Panc1 (cell line): ENCODE data around the gene ERO1B. TPM values are rescaled to one million over a fixed set of nuclear protein-coding genes. Genes with fewer than 3 reads are reported as not detected.
A peak's percentile ranks its signal among the peaks of the same experiment; 100 is the strongest.
"Not testable (repeated sequence)": the region's sequence is repeated elsewhere in the genome, so short reads cannot be mapped to it uniquely, and the experiment has no call there.

Source experiments
- ATAC-seq: fragments of 200-7000 bp; cut with Tn5 transposase; 2 replicates; pipeline ENCODE4 v1.9.1; 2020; ENCODE audit warnings: mild to moderate bottlenecking, moderate library complexity
- Bru-seq: library from RNA; stranded (reverse); fragments of 400-500 nt; gene quantifications from one replicate; lab custom pipeline; 2021; lab: Mats Ljungman, UMichigan
- BruChase-seq, 2 experiments: library from RNA; stranded (reverse); fragments of 400-500 nt; gene quantifications; one replicate each; lab custom pipeline; 2021; lab: Mats Ljungman, UMichigan
- BruUV-seq: library from RNA; stranded (reverse); fragments of 400-500 nt; replicated peaks from 2 replicates; lab custom pipeline; 2021; lab: Mats Ljungman, UMichigan
- CTCF ChIA-PET: fragments of 300-600 bp; sonication (Branson Sonifier 250); formaldehyde crosslinking; loops from one replicate; lab custom pipeline; 2022; ENCODE audit warnings: antibody characterized with exemption; lab: Charles Lee
- POLR2A ChIA-PET: fragments of 300-600 bp; sonication (Branson Sonifier 250); formaldehyde crosslinking; loops from one replicate; lab custom pipeline; 2022; ENCODE audit warnings: antibody characterized with exemption; lab: Charles Lee
- DNase-seq: peaks from one replicate; pipeline ENCODE4 v3.0.0-alpha.2; 2010; ENCODE audit warnings: low read depth, low spot score
- H3K27ac ChIP-seq: 2 replicates; pipeline ENCODE4 v1.5.1; 2011; ENCODE audit warnings: mild to moderate bottlenecking, low read length, inconsistent platforms
- H3K27me3 ChIP-seq: fragments of 200-500 bp; sonication (Bioruptor generic); 2 replicates; pipeline ENCODE4 v1.6.0; 2014; ENCODE audit warnings: low read length, inconsistent platforms; ENCODE audit not compliant: control insufficient read depth, insufficient read depth
- H3K36me3 ChIP-seq: fragments of 200-500 bp; sonication (Bioruptor generic); 2 replicates; pipeline ENCODE4 v1.5.1; 2014; ENCODE audit warnings: inconsistent platforms, mild to moderate bottlenecking, low read length, moderate library complexity; ENCODE audit not compliant: control insufficient read depth, insufficient read depth
- H3K4me1 ChIP-seq: 2 replicates; pipeline ENCODE4 v1.5.1; 2011; ENCODE audit warnings: inconsistent platforms, mild to moderate bottlenecking, low read length, moderate library complexity; ENCODE audit not compliant: control insufficient read depth, insufficient read depth
- H3K4me3 ChIP-seq, 2 experiments: 2 replicates each; pipeline ENCODE4 v1.5.1; 2011 to 2012; ENCODE audit warnings: low read depth in 2 of 2, low read length in 2 of 2, mild to moderate bottlenecking in 2 of 2, inconsistent platforms in 1 of 2, moderate library complexity in 1 of 2
- H3K9me3 ChIP-seq: fragments of 200-500 bp; sonication (Bioruptor generic); 2 replicates; pipeline ENCODE4 v1.5.1; 2014; ENCODE audit warnings: low read depth, mild to moderate bottlenecking, inconsistent platforms, low read length, moderate library complexity; ENCODE audit not compliant: control insufficient read depth, insufficient read depth
- CTCF ChIP-seq: fragments of 450-650 bp; IDR thresholded peaks from 2 replicates; pipeline ENCODE4 v1.5.1; 2017; ENCODE audit warnings: mild to moderate bottlenecking
- POLR2AphosphoS5 ChIP-seq: IDR thresholded peaks from 2 replicates; pipeline ENCODE4 v1.6.1; 2012; ENCODE audit warnings: mild to moderate bottlenecking, low read depth, low read length, moderate library complexity
- SIN3A ChIP-seq: IDR thresholded peaks from 2 replicates; pipeline ENCODE4 v1.6.1; 2012; ENCODE audit warnings: low read depth, mild to moderate bottlenecking, low read length, moderate library complexity, borderline replicate concordance; ENCODE audit not compliant: insufficient read depth
- TCF7L2 ChIP-seq: IDR thresholded peaks from 2 replicates; pipeline ENCODE4 v1.6.1; 2011; ENCODE audit warnings: mild to moderate bottlenecking, low read depth, low read length, inconsistent platforms
- in situ Hi-C: cut with HindIII; loops from 2 replicates; pipeline ENCODE4 v1.10.0; 2016; ENCODE audit warnings: low sequenced_read_pairs, low pct_unique_long_range_greater_than_20kb
- intact Hi-C: fragments of 100-400 bp; cut with micrococcal nuclease; formaldehyde crosslinking; loops from one replicate; pipeline ENCODE4 v1.10.0; 2022; ENCODE audit not compliant: unreplicated experiment
- long read RNA-seq: library from polyadenylated mRNA; unstranded; transcript quantifications from one replicate; pipeline ENCODE4 v2.0.0, GENCODE V29; 2021; ENCODE audit not compliant: unreplicated experiment
- polyA plus RNA-seq: library from polyadenylated mRNA; unstranded; fragments of >200 nt; gene quantifications from one replicate; pipeline ENCODE4 v1.2.1, GENCODE V29; 2012; ENCODE audit warnings: missing spikeins; ENCODE audit not compliant: insufficient read length
- total RNA-seq: library from RNA; stranded (reverse); gene quantifications from one replicate; pipeline ENCODE4 v1.2.1, GENCODE V29; 2021; ENCODE audit not compliant: unreplicated experiment
- TF ChIP-seq, protein P1 (sequence below), 2 experiments: IDR thresholded peaks; 2 replicates each; pipeline ENCODE4 v1.6.1; 2011 to 2012; ENCODE audit warnings: low read depth in 2 of 2, control low read depth in 1 of 2, low read length in 1 of 2, mild to moderate bottlenecking in 1 of 2, moderate library complexity in 1 of 2; ENCODE audit not compliant: insufficient read depth in 1 of 2

ERO1B gene
- 19.9 TPM for total RNA-seq
- 9.7 TPM for polyA plus RNA-seq
- Bru-seq, nascent RNA = percentile 80 among the genes with signal in this experiment
- percentile 74 among the genes with signal in this experiment for BruChase-seq, experiment 1, labeled RNA remaining after a 2-hour chase
- percentile 79 among the genes with signal in this experiment for BruChase-seq, experiment 2, labeled RNA remaining after a 6-hour chase
- long read RNA-seq, partial matches to known transcripts = 5 of 35 reads
- long read RNA-seq, other reads (novel, unspliced or antisense) = 30 of 35 reads

DNA sequence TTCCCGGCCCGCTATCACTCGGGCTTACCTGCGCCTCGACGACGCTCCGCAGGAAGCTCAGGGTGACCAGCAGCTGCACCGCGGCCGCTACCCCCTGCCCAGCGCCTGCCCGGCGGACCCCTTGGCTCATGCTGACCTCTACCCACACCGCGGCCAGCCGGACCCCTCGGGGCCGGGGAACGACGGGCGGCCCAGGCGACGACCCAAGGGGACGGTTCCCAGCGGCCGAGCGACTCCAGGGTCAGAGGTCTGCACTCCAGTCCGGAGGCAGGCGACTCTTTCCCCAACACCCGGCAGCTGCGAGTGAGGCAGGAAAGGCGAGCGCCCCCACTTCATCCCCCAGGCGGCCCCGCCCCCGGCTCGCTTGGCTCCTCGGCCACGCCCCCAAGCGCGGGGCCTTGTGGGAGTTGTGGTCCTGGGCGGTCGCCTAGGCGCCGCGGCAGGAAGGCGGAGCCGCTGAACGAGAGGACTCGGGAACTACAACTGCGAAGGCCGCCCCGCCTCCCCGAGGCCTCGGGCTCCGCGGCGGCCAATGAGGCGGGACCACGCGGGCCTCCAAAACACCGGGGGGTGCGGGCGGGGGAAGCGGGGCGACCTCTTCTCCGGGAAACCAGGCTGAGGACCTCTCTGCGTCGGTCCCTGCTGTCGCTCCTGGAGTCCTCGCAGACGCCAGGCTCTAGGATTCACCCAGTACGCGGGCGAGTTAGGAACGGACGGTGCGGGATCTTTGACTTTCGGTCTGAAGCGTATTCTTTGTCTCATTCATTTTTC is at the start of gene ERO1B:
Gene ERO1B, minus strand, starts transcription at position 305 of the 771 bp plus-strand sequence. Its CDS starts 175 bp downstream, at position 130.
- no TSS peak for BruUV-seq
- POLR2A ChIA-PET = no interaction called here
- no peaks in the 10 kb centered on the region for H3K9me3 ChIP-seq
- TF ChIP-seq, protein P1, sequence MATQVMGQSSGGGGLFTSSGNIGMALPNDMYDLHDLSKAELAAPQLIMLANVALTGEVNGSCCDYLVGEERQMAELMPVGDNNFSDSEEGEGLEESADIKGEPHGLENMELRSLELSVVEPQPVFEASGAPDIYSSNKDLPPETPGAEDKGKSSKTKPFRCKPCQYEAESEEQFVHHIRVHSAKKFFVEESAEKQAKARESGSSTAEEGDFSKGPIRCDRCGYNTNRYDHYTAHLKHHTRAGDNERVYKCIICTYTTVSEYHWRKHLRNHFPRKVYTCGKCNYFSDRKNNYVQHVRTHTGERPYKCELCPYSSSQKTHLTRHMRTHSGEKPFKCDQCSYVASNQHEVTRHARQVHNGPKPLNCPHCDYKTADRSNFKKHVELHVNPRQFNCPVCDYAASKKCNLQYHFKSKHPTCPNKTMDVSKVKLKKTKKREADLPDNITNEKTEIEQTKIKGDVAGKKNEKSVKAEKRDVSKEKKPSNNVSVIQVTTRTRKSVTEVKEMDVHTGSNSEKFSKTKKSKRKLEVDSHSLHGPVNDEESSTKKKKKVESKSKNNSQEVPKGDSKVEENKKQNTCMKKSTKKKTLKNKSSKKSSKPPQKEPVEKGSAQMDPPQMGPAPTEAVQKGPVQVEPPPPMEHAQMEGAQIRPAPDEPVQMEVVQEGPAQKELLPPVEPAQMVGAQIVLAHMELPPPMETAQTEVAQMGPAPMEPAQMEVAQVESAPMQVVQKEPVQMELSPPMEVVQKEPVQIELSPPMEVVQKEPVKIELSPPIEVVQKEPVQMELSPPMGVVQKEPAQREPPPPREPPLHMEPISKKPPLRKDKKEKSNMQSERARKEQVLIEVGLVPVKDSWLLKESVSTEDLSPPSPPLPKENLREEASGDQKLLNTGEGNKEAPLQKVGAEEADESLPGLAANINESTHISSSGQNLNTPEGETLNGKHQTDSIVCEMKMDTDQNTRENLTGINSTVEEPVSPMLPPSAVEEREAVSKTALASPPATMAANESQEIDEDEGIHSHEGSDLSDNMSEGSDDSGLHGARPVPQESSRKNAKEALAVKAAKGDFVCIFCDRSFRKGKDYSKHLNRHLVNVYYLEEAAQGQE (IDR thresholded peaks at IDR 0.05; ENCODE audit: insufficient read depth in 1 of 2, low read depth in 2 of 2, low read length in 1 of 2) = 0 out of 4 replicates have a peak, but pooled peaks of 1 of the 2 experiments have one; percentile 39
- TF ChIP-seq TCF7L2 (no peak), POLR2AphosphoS5 (peak; percentile 60)
- H3K27ac ChIP-seq = peak within 1 kb of the TSS; percentile 81
- H3K27me3 ChIP-seq = peaks cover 2% of the 10 kb centered on the region; the same call in 1 of the 2 replicates
- ATAC-seq (peak; percentile 98), DNase-seq (peak; percentile 59)
- in situ Hi-C loops = no loop called here
- peak within 1 kb of the TSS; percentile 80 to 93 for H3K4me3 ChIP-seq
- CTCF ChIA-PET = no interaction called here
- intact Hi-C loops = loop anchor here (10.0 kb wide), 2 partner anchors 113 to 177 kb away; partner anchors contain the start of gene EDARADD
- no peaks in the 10 kb centered on the region for H3K36me3 ChIP-seq
- H3K4me1 ChIP-seq = peaks cover 28% of the 10 kb centered on the region

DNA sequence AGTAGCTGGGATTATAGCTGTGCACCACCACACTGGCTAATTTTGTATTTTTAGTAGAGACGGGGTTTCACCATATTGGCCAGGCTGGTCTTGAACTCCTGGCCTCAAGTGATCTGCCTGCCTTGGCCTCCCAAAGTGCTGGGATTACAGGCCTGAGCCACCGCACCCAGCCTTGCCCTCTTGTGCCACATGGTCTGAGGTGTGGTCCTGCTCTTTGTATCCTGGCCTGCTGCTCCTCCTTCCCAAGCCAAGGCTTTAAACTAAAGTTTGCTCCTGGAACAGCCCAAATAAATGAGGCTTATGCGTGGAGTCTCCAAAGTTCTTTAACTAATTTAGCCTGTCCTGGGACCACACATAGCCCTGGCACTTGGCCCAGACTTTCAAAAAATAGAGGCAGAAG is 49.7 kb upstream of the ERO1B start:
- DNase-seq, H3K27me3 ChIP-seq, CTCF ChIA-PET, H3K9me3 ChIP-seq, H3K4me3 ChIP-seq, H3K36me3 ChIP-seq, BruUV-seq, intact Hi-C loops, ATAC-seq, in situ Hi-C loops, POLR2A ChIA-PET, H3K4me1 ChIP-seq, H3K27ac ChIP-seq: not testable (repeated sequence)

DNA sequence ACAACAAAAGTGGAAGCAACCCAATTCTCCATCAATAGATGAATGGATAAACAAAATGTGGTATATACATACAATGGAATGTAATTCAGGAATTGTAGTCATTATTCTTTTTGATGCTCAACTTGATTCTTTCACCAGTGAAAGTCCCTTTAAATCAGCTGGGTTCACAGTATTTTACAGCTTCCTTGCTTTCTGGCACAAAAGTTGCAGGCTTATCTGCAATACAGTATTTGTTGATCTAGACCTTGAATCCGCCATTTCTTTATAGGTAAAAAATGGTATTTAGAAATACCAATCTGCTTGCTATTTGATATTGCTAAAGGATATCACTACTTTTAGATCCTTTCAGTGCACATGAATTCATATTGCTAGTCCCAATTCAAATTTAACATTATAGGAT is 44.7 kb upstream of the ERO1B start:
- intact Hi-C loops = no loop called here
- no peaks in the 10 kb centered on the region for H3K36me3 ChIP-seq
- H3K27ac ChIP-seq = no peak overlapping the region
- no peak for DNase-seq
- no peaks in the 10 kb centered on the region for H3K4me1 ChIP-seq
- in situ Hi-C loops = no loop called here
- H3K4me3 ChIP-seq = no peak overlapping the region
- ChIA-PET CTCF (no interaction called here), POLR2A (no interaction called here)
- no peak for TF ChIP-seq POLR2AphosphoS5
- no peak for TF ChIP-seq CTCF
- TF ChIP-seq TCF7L2 = no peak
- TF ChIP-seq SIN3A = no peak
- TF ChIP-seq, protein P1 (IDR thresholded peaks at IDR 0.05; ENCODE audit: insufficient read depth in 1 of 2, low read depth in 2 of 2, low read length in 1 of 2) = no peak
- BruUV-seq = no TSS peak
- ATAC-seq = no peak
- peaks cover 19% of the 10 kb centered on the region; the same call in 1 of the 2 replicates for H3K9me3 ChIP-seq
- H3K27me3 ChIP-seq = no peaks in the 10 kb centered on the region
